ENCODE measurements around the gene CPEB4.

CPEB4 gene

DNA sequence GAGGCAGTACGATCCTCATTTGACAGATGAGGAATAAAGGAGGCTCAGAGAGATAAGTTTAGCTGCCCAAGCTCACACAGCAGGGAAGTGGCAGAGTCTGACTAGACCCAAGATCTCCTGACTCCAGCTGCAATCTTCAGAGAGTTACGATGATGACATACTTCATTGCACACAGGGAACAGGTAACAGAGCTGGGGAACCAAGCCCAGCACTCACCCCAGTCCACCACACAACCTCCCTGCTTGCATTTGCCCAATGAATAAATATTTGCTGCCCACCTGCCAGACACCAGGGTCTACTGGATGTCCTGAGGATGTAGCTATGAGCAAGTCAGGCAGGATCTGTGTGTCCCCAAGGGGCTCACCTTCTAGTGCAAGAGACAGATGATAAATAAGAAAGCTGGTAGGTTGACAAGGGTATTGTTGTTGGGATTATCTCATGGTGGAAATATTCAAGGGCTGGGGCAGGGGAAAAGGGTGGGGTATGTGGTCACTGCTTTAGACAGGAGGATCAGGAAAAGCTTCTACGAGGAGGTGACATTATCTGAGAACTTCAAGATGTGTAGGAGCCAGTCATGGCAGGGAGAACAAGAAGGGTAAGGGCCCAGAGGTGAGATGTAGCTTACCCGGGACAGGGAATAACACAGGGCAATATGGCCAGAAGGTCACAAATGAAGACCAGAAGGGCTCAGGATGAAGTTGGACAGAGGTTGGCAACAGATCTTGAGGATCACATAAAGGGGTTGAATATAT is 28.6 kb upstream of the CPEB4 start:
- DNase-seq: no peak

DNA sequence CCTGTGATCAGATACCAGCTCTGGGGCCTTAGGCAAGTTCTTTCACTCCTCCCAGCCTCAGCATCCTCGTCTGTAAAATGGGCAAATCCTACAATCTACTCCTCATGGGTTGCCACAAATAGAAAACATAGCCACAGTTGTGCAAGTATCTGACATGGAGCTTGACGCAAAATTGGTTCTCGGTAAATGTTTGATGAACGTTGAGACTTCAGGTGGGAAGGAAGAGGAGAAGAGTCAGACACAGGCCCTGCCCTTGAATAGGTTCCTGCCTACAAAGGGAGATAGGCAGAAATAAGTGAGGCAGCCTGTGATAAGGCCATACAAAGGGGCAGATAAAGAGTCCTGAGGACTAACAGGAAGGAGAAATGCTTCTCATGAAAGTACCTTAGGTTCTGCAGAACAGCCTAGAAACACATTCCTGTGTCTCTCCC is 26.1 kb upstream of the CPEB4 start:
- DNase-seq: no peak

DNA sequence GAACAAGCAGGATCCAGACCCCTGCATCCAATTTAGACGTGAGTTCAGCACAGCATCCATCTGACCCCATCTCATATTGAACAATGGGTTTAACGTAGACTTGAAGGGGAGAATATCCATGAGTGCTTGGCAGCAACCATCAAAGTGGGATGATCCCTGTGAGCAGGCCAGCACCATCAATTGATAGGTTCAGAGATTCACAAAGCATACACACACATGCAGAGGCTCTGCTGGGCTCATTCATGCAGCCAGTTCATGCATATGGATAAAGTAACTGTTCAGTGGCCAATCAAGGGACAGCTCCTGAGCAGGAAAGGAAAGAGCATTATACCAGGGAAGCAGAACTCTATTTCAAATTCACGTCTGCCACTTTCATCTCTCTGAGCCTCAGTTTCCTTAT is 24.8 kb upstream of the CPEB4 start:
- no peak for DNase-seq

DNA sequence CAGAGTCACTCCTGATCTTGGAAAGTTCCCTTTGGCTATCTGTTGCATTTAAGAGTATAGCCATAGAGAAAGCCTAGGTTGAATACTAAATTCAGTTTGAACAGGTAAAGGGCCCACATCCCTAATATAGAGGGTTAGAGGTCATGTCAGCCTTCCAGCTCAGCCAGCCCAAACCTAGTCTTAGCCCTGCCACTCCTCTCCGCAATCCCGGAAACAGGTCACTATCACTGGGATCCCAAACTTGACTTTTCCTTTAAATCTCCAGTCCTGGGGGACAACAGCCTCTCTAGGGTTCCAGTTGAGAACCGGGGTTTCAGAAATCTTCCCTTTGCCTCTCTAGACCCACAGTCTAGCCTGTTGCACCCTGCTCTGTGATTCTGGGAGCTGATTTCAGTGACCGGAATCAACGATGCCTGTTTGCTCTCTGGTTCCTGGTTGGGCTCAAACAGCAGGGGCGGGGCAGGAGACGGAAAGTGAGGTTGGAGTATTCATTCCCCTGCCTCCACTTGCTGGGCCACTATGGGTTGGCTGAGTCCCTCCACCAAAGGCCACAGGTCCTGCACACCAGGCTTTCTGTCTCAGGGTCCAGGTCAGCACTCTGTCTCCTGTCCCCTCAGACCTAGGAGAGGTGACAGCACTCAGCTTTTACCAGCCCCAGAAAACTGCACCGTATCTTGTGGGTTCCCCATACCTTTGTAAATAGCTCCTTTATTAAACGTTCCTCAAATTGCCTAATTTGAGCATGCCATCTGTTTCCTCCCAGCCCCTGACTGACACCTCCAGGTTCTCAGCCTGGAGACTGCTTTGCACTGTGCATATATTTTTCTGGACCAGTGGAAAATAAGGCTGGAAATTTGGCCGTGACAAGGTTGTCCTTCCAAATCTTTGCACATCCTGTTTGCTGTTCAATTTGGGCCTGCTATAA is 23.8 kb upstream of the CPEB4 start:
- DNase-seq: peak; percentile 36

DNA sequence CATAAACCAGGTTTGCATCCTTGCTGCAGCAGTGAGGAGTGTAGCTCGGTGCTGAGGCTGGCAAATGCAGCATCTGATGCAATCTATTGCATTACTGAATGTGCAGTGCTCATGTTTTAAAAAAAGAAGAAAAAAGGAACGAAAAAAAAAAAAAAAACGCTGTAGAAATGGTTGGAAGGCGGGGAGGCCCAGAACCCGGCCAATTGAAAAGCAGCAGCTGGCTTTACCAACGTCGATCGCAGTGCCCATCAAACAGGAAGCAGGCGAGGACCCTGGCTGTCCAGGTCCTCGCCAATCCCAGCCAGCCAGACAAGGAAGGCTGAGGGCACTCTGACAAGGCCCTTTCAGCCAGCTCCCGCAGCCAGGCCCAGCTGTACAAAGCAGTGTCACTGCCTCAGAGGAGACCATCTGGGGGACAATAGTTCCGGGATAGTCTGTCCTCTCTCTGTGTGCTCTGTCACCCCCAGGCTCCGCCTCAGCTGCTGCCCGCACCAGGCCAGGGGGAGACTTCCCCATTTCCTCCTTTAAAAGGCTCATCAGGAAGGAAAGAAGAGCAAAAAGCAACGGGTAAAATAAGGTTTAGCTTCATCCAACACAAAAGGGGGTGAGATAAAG is 21.8 kb upstream of the CPEB4 start:
- peak; percentile 84 for DNase-seq

DNA sequence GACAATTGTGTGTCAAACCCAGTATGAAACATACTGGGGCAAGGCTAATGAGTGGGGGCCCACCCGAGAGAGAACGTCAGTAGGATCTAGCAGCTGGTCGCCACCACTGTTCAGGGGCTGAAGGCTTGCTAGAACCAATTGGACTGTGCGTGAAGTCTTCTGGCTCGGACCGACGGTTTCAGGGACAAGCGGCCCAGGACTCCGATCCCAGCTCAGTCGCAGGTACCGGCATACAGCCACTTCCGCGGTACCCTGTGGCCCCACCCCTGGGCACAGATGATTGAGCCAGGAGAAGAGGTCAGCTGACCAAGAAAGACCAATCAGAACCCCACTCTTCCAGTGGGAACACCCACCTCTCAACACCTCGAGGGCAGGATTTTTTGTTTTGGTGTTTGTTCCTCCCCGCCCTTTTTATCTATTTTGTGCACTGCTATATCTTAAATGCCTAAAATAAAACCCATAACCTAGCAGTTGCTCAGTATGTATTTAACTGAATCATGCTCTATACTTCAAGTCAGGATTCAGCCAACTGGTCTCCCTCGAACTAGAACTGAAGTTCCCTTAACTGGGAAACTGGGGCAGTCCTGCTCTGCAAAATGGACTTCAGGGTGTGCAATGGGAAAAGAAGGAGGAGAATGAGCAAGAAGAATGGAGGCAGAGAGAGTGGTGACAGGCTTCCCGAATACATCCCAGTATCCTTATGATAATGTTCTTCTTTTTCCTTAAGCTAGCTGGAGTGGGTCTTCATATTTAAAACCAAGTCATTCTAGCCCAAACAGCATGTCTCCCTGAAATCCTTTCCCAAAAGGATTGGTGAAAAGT is 21.1 kb upstream of the CPEB4 start:
- no peak for DNase-seq

DNA sequence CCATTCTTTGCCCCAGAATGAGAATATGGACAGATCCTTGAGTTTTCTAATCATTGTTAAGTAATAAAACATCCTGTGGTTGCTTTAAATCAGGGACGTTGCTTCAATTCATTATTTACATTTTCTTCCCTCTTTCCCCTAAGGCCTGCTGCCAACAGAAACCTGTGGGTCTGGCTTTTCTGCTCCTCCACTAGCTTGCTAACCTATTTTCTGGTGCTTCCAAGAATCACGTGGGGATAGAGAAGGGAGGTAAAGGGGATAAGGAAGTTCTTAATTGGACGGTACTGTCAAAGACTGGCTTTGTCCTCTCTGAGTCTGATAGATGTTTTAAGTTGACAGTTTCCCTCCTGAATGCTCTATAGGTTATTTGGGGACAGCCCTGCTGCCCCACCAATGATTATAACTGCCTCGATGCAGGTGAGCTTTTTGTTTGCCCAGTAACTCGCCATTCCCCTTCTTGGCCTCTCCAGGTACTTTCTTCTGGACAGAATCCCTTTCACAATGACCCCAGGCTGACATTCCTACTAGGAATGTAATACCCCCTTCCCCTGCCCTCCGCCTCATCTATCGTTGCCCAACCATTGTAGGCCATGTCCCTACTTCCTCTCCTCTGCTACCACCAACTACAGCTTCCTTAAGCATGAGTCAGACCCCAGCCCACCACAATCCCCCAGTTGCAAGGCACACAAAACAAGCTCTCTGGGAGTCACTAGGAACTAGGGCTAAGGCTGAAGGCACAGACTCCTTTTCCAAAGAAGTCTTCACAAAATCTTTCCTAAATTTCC is 19.9 kb upstream of the CPEB4 start:
- peak; percentile 68 for DNase-seq

DNA sequence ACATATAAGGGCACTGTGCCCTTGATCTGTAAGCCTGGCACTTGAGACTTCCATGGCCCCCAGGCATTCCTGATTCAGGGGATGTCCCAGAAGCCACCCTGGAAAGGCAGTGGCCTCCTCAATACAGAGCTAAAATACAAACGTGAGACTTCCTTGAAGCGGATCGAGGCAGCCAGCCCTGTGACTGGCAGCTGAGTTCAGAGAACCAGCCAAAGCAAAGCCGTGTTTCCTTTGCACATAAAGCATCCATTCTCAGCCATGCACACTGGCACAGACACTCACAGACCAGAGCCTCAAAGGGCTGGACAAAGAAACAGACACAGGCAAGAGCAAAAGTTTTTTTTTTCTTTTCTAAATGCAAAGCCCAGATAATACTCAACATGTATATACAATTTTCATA is 18.8 kb upstream of the CPEB4 start:
- no peak for DNase-seq

DNA sequence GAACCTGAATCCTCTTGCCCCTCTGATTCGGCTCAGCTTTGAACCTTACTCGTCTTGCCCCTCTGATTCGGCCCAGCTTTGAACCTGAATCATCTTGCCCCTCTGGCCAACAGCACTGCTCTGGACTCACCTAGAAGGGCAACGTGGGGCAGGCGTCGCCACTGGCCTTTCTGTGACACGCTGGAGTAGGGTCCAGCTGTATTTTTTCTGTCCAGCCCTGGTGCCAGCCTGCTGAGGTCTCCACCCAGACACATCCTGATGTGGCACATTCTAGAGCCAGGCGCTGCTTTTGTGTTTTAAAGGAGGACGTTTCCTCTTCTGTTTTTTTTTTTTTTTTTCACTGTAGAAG is 15.2 kb upstream of the CPEB4 start:
- no peak for DNase-seq

DNA sequence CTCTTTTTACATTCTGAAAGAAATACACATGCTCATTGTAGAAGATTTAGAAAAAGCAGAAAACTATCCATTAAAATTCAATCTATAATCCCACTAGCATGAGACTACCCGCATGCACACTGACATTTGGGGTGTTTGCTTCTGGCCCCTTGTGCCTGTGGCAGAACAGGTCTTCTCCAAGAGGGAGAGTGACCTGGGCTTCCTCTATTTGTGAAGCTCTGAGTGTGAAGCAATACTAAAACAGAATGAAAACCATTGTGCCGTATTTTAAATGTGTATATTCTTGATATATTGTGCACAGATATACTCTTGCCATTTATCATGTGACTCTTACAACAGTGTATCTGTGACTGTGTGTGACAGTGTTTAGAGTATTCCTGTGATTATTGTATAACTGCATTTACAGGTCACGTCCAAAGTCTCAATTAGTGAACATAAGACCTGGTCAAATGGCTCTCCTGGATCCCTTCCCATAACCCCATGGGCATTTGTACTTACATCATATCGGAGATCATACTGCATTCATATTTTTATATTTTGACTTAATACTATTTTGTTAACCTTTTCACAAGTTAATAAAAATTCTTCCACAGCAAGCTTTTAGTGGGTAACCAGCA is 14.7 kb upstream of the CPEB4 start:
- DNase-seq: peak; percentile 51

DNA sequence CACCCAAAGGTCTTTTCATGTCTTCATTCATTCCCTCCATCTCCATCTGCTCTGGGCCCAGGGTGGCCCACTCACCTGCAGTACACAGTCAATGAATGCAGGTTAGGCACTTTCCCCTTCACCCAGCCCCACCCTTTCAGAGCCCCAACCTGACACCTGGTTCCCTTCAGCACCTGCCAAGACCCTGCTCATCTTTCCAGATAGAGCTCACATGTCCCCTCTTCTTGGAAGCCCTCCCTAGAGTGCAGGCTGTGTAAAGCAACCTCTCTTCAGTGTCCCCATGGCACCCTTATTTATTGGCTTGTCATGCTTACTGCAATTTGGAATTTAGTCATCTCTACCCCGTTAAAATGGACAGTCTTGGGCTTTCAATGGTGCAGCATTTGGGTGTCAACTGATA is 13.0 kb upstream of the CPEB4 start:
- DNase-seq: no peak

DNA sequence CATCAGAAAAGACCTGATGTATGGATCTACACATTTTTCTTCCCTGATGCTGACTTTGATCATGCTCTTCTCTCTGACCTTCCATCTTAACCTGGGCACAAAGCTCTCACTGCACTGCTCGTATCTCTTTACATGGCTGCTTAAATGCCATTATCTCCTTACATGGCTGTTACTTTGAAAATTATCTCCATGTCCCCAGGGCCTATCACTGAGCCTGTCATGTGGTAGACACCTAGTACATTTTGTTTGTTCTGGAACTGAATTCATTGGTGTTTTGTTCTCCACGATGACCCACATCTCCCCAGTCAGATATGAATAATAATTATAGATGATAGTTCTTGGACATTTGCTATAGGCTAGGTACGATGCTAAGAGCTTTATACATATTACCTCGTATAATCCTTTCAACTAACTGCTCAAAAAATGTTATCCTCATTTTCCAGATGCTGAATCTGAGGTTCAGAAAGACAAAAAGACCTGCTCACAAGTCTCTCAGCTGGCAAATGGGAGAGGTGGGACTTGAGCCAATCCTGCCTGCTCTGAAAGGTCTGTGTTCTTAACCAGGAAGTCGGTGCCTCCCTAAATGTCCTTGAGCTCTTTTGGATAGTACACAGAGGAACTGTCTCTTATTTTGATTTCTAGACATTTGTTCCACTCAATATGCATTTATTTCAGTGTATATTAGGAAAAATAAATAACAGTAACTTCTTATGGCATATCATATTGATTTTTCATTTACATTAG is 9.8 kb upstream of the CPEB4 start:
- no peak for DNase-seq

DNA sequence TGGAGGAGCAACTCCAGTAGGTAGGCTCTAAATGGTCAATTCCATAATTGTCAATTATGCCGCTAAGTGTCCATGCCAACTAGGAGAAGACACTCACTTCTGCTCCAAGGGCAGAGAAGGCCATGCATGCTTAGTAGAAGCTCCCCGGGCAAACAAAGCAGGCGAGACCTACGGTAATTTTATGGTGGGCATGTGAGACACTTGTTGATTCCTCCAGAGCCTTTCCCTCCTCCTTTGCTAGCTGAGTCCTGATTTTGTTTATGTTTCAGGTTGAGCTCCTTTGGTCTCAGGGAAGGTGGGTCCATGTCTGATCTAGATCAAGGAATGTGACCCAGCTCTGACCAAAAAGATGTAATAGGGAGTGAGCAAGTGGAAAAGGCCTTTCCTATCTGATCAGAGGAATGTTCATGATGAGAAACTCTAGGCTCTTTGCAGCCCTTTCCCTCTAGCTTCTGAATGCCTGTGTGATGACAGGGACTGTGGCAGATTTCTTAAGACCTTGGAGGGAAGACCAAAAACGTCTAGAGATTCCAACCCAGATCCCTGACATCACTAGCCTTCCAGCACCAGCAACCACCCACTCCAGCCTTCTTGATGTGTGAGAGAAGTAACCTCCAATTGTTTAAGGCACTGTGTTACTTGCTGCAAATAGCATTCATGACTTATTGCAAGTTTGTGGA is 7.7 kb upstream of the CPEB4 start:
- no peak for DNase-seq

DNA sequence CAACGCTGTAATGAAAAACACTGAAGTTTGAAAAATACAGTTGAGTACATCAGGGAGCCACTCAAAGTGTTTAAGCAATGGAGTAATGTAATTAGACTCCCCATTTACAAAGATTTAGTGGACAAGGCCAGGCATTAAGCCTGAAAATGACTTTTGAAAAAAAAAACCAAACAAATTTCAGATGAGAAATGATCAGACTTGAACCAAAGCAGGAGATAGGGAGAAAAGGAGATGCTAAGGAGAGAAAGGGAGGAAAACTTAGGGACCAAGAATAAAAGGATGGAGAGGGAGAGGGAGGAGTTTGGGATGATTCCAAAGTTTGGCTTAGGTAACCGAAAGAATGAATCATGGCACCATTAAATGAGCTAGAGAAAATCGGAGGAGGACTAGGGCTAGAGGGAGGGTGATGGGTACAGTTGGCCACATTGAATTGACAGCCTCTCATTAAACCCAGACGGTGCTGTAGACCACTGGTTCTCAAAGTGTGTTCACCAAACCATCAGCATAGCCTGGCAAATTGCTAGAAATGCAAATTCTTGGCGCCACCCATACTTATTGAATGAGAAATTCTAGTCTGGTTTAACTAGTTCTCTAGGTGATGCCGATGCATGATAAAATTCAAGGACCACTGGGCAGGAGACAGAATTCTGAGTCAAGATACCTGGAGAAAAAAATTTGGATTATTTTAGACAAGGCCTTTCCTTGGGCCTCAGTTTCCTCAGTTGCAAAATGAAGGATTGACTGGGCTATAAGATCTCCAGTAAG is 6.2 kb upstream of the CPEB4 start:
- no peak for DNase-seq

DNA sequence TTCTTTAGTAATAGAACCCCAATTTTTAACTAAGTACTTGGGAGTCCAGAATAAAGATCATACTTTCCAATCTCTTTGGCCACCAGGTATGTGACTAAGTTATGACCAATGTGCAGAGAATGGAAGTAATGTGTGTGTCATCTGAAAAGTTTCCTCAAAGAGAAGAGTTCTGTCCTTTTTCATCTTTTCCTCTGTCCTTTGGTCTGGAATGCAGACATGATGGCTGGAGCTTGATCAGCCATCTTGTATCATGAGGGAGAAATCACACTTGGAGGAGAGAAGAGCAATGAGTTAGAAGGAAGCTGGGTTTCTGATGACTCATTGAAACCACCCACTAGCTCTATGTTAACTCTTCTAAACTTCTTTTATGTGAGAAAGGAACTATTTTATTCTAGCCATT is 5.5 kb upstream of the CPEB4 start:
- peak; percentile 65 for DNase-seq

DNA sequence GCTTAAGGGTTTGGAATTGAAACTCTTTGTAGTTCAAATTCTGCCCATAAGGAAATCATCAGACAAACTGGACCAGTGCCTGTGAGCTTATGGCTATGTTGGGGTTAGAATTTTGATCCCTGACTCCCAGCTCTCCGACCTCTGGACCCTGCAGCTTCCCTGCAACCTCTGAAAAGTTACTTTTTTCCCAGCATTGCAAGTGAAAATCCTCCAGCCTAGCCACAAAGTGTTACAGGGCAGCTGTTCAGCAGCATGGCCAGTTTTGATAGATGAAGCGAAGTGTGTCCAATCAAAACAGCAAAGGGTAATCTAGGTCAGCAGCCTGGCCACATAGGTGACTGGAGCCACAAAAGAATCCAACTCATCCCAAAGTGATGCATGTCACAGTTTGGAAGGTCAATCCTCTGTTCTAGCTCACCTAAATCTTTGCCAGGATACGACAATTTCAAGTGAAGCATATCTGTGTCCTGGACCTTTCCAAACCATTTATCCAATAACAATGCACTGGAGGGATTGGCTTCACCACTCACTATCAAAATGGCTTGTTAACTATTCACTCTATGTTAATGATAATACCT is 4.7 kb upstream of the CPEB4 start:
- DNase-seq: no peak

DNA sequence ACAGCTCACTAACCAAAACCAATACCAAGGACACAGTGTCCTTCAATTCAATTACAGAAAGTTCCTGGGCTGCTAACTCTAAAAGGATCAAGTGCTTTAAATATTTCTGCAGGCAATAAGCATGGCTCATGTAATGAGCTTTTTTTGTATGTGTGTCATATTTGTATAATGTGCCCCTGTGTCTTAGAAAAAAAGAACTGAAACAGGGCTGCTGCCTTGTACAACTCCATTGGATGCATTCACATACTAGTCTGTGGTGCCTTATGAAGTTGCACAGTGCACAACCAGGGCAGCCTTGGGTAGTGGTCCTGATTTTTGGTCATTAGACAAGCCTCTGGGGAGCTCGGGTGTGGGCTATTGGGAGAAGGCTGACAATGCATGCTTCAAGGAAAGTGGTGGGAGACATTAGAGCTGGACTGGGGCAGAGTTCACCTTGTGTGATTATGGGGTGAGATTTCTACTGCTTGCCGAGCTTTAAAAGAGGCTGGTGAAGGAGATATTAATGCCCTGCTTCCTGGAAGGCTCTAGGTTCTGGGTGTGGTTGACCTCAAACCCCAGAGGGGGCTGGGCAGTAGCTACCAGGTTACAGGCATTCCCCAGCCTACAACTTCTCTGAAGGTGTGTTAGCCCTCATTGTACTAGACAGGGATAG is 3.6 kb upstream of the CPEB4 start:
- DNase-seq: peak; percentile 31

DNA sequence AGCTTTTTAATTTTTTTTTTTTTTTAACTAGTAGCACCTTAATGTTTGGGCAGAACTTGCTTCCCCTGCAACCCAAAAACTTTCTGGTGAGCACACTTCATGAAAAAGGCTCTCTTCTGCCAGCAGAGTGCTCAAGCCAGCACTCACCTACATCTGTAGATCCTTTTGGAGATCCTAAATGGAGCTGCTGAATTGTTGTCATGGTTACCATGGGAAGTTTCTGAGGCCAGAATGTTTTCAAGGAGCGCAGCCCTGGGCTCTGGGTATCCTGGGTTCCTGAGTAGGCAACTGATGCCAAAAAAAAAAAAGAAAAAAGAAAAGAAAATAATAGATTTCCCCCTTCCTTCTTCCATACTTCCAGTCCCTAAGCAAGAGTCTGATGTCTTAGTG is 3.1 kb upstream of the CPEB4 start:
- no peak for DNase-seq
